GM04504 (cell line): ENCODE measurements around the gene ARPP21.

ENCODE experiments used
- DNase-seq: peaks from one replicate; pipeline ENCODE4 v3.0.0-alpha.2; 2012; ENCODE audit warnings: low read depth

Gene ARPP21

GRCh38 chr3:35737527-35737926 is 98.2 kb downstream of the ARPP21 start:
- DNase-seq = no peak

DNA sequence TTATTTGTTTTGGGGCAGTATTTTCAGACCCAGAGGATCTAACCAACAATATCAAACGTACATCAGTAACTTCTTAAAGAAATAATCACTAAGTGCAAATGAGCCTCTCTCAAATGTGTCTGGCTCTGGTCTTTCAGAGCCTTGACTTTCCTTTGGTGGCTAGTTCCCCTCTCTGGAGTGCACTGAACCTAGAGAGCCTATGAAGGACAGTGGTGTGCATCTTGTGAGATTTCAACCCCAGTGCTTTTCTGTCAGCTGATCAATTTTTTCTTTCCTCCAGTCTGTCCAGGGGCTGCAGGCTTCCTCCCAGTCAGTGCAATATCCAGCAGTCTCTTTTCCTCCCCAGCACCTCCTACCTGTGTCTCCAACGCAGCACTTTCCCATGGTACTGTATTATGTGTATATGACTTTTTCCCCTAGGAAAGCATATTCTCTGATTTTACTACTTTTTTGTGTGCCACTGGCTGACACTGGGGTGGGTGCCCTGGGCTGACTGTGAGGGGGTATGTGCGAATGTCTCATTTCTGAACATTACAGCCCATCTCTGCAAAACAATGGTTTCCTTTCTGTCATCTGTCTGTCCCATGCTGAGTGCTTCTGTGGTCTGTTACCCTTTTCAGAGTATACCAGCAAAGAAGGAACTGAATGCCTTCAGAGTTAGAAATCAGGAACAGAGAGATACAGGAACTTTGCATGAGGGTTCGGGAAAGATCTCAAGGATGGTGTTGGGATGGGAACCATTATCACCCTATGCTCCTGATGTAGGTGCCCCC is 98.8 kb downstream of the ARPP21 start:
- DNase-seq = no peak

- DNase-seq = no peak
Measured at GRCh38 chr3:35739181-35739809, 100.0 kb downstream of the ARPP21 start.

- no peak for DNase-seq
Measured at GRCh38 chr3:35739964-35740527, 100.7 kb downstream of the ARPP21 start.

GRCh38 chr3:35743218-35743617 is 103.9 kb downstream of the ARPP21 start:
- no peak for DNase-seq

- no peak for DNase-seq
Measured at GRCh38 chr3:35744419-35744818, 105.1 kb downstream of the ARPP21 start.

- no peak for DNase-seq
Measured at GRCh38 chr3:35745351-35745750, 106.0 kb downstream of the ARPP21 start.

DNA sequence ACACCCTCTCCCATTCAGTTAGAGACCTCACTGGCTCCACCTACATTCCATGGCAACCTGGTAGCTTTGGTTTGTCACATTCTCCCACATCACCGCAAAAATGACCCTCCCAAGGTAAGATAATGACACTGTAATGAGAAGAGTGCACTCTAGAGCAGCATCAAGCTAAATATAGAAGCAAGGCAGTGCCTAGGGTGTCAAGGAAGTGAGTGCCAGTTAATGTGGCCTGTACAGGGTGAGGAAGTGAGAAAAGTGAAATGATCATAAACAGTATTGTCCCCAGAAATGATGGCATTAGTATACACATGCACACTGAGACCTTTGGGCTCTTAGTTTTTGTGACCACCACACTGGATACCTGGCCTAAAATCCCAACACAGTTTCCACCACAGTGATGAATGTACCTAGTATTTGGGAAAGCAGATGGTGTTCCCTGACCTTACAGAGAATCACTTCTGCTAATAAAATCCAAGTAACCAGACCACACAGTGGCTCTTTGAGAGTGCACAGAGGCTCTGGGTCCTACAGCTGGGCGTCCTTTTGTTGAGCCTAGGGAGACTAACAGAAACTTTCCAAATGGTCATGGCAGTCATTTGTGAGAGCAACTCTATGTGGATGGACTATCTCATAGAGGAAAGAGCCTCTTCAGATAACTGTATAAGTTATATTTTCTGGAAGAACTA is 106.6 kb downstream of the ARPP21 start:
- DNase-seq = no peak

- no peak for DNase-seq
Measured at GRCh38 chr3:35746492-35746891, 107.2 kb downstream of the ARPP21 start.

DNA sequence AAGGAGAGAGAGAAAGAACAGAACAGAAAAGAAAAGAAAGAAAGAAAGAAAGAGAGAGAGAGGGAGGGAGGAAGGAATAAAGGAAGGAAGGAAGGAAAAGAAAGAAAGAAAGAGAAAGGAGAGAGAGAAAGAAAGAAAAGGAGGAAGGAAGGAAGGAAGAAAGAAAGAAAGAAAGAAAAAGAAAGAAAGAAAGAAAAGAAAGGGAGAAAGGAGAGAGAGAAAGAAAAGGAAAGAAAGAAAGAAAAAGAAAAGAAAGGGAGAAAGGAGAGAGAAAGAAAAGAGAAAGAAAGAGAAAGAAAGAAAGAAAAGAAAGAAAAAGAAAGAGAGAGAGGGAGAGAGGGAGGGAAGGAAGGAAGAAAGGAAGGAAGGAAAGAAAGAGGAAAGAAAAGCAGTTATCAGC is 108.8 kb downstream of the ARPP21 start:
- DNase-seq = no peak

DNA sequence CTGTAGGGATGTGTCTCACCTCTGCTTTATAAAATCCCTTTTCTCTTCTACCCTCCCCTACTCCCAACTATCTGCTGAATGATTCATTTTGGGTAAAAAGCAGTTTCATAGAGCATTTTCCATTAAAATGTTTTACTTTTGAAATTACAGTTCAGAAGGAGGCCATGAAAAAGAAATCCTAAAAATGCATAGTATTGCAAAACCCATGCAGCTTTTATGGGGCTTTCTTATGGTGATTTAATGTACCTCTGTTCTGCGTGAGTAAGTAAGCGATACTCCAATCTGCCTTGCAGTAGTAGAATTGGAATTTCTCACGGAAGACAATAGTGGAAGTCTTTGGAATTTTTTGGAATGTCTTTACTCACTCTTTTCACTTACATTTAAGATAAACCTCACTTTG is 111.9 kb downstream of the ARPP21 start:
- DNase-seq = no peak

DNA sequence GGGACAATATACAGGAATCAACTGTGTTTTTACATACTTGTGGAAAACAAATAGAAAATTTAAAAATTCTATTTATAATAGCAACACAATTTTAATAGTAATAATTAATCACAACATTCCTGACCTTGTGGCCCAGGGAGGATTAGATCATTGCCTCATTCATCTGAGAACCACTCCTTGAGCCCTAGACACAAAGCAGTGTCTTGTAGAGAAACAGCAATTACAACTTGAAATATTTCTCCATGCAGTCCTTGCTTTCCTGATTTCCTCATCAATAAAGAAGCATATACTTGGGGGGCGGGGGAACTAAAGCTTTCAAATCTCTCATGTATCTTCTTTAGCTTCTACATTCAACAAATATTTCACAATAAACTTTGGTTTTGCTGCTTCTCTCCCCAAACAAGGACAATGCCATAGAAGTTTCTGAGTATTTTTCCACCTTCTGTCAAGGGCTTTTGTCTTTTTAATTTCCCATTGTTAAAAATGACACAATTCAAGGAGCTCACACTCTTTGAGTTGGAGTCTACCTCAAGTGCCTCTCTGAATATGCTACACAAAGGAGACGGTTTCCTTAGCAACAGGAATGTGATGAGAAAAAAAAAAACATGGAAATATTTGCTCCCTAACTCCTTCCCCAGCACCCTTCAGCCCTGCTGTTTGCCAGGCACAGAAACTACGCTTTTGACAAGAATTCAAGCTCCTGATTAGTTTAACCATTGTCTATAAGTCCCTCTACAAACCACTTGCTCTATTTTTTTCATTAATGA is 118.8 kb downstream of the ARPP21 start:
- no peak for DNase-seq

DNA sequence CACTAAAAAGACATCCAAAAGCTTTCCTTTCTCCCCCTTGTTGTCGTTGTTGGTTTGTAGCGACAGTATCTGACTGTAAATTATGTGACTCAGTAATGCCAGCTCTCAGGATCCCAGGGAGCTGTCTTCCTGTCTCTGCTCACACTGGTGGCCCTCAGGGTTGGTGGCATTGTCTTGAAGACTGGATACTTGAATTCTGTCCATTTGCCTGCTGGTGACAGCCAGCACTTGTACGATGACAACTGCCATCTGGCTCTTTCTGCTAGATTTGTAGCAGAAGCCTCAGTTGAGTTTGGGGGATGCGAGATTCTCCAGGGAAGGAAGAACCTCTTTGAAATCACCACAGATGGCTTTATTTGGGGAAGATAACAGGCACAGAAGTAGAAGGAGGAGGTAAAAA is 120.8 kb downstream of the ARPP21 start:
- no peak for DNase-seq

- DNase-seq = no peak
Measured at GRCh38 chr3:35761311-35761710, 122.0 kb downstream of the ARPP21 start.

GRCh38 chr3:35772381-35773015 is 133.2 kb downstream of the ARPP21 start:
- DNase-seq = no peak

DNA sequence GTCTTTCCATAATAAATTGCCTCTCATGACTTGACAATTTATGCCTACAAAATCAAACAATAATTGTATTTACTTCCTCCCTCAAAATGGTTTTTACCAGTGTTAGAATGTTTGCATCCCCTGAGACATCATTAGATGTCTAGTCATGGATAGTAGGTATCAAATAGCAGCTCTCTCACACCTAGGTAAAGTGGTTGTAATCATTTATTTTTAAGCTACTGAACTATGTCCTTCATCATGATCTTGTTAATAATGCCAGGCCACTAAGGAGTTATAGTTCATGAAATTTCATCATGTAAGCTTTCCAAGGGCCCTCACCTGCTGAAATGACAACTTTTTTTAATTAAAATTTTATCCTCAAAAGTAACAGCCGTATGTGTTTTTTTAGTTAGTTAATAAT is 134.1 kb downstream of the ARPP21 start:
- DNase-seq = no peak

DNA sequence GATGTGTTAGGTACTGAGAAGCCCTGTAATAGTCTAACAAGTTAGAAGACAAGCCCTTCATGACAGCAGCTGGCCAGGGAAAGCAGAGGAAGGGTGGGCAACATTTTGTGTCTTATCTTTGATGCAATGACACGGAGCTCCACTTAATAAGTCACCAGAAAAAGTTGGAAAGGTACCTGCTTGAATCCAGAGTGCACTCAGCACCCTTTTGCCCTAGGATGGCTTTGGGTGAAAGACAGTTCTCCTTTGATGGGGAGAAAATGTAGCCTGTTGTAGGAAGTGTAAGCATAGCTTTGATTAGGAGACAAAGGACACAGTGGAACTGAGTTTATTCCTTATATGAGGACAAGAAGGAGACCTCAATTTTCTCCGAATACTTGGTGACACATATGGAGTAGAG is 137.0 kb downstream of the ARPP21 start:
- DNase-seq = no peak

DNA sequence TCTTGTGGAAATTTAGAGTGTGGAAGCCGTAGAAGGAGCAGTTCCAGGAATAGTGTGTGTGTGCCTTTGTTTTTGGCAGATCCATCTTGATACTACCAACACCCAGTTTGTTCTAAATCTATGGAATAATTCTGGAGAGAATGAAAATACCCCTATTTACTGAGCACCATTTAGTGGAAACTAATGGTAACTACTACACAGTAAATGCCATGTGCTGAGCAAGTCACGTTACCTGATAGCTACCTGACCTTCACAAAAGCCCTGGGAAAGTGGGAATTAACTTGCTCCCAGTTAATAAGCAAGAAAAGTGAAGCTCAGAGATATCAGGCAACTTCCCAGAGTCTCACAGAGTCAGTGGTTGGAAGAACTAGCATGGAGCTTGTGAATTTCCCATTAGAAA is 137.7 kb downstream of the ARPP21 start:
- no peak for DNase-seq

GRCh38 chr3:35777563-35778554 is 138.5 kb downstream of the ARPP21 start:
- DNase-seq = no peak

GRCh38 chr3:35779611-35780010 is 140.3 kb downstream of the ARPP21 start:
- DNase-seq = no peak
